Psoas muscle (tissue), 8 donors: ENCODE measurements around the gene CCSAP. TPM values are rescaled to one million over a fixed set of nuclear protein-coding genes. Genes with fewer than 3 reads are reported as not detected.
A peak's percentile ranks its signal among the peaks of the same experiment; 100 is the strongest.

Experiments
- ATAC-seq, 4 donors: fragments of 200-7000 bp; cut with Tn5 transposase; one replicate each; pipeline ENCODE4 v1.9.1; 2020; ENCODE audit warnings: moderate library complexity in 3 of 4, mild to moderate bottlenecking in 2 of 4
- DNase-seq, 2 donors: peaks; one replicate each; pipeline ENCODE4 v3.0.0-alpha.2; 2020
- H3K27ac ChIP-seq: fragments of 200-600 bp; one replicate; pipeline ENCODE4 v1.8.0; 2022
- H3K27me3 ChIP-seq, 3 donors: fragments of 200-600 bp in 1 of 3; one replicate each; pipeline versions ENCODE4 v1.6.1 to v1.8.0; 2013 to 2022; ENCODE audit warnings: low read length in 2 of 3, mild to moderate bottlenecking in 2 of 3, moderate library complexity in 1 of 3; ENCODE audit not compliant: insufficient read depth in 3 of 3
- H3K36me3 ChIP-seq, 2 donors: fragments of 200-600 bp in 1 of 2; one replicate each; pipeline versions ENCODE4 v1.6.1 to v1.8.0; 2013 to 2022; ENCODE audit warnings: low read depth in 1 of 2, mild to moderate bottlenecking in 1 of 2, moderate library complexity in 1 of 2; ENCODE audit not compliant: insufficient read depth in 1 of 2
- H3K4me1 ChIP-seq: fragments of 200-600 bp; one replicate; pipeline ENCODE4 v1.8.0; 2022
- H3K4me3 ChIP-seq: fragments of 200-600 bp; one replicate; pipeline ENCODE4 v1.8.0; 2022; ENCODE audit warnings: mild to moderate bottlenecking
- H3K9me3 ChIP-seq: fragments of 200-600 bp; one replicate; pipeline ENCODE4 v1.8.0; 2022
- WGBS, 3 donors: extraction: QIAGEN DNeasy Blood & Tissue Kit; methylation state at CpG; one replicate each; pipeline versions ENCODE4 v1.1.6 to v1.1.7; 2013; 5-methylcytosine and 5-hydroxymethylcytosine counted together
- intact Hi-C, 2 donors: fragments of 100-400 bp; cut with DNase I; formaldehyde crosslinking; loops; one replicate each; pipeline versions ENCODE4 v1.11.0 to v1.14.2; 2022
- polyA plus RNA-seq, 3 donors: library from polyadenylated mRNA; stranded (reverse); fragments of 200-250 nt; gene quantifications; one replicate each; pipeline ENCODE4 v1.2.3, GENCODE V29; 2013
- total RNA-seq, 4 donors: library from RNA; stranded (reverse); fragmentation: NEBNext Ultra II Directional in 2 of 4; extraction: Animal tissue kit (Norgen Biotek cat#: 25700) in 2 of 4; gene quantifications; one replicate each; pipeline versions ENCODE4 v1.2.1 to v1.2.4, GENCODE V29; 2021 to 2023
- TF ChIP-seq, protein P1 (sequence below): fragments of 200-600 bp; IDR thresholded peaks from one replicate; pipeline ENCODE4 v1.8.0; 2022; ENCODE audit warnings: antibody characterized with exemption
- donor health status: healthy with polysubstance abuse.
- donor health status: DM: no; HTN: no; CAD: no; lungs with moderate emphysema.
- donor health status: Bipolar disorder and iron deficiency.
- donor health status: healthy.
- donor health status: DM: yes; HTN: yes; CAD: no.
- donor health status: DM: no; HTN: no; CAD: no.
- donor health status: DM: no; HTN: no; CAD: no.
- donor health status: DM: yes; HTN: yes; CAD: no.

The CCSAP gene
- total and polyA plus RNA-seq, 7 donors, result 0.53 to 2.2 (median 1.2) TPM

GRCh38 chr1:229341774-229342655, 832 bp downstream of the CCSAP start:
- Histone ChIP-seq H3K36me3 (no peaks in the 10 kb centered on the region), H3K27me3 (no peaks in the 10 kb centered on the region), H3K4me3 (peak overlapping the region; percentile 90), H3K27ac (peak overlapping the region; percentile 87), H3K4me1 (peaks cover 9% of the 10 kb centered on the region), H3K9me3 (no peaks in the 10 kb centered on the region)
- intact Hi-C loops, result loop anchor here in 1 of 2 donors (10.0 kb wide), 1 partner anchor 113 kb away; no protein-coding TSS in a partner anchor
- TF ChIP-seq, protein P1, sequence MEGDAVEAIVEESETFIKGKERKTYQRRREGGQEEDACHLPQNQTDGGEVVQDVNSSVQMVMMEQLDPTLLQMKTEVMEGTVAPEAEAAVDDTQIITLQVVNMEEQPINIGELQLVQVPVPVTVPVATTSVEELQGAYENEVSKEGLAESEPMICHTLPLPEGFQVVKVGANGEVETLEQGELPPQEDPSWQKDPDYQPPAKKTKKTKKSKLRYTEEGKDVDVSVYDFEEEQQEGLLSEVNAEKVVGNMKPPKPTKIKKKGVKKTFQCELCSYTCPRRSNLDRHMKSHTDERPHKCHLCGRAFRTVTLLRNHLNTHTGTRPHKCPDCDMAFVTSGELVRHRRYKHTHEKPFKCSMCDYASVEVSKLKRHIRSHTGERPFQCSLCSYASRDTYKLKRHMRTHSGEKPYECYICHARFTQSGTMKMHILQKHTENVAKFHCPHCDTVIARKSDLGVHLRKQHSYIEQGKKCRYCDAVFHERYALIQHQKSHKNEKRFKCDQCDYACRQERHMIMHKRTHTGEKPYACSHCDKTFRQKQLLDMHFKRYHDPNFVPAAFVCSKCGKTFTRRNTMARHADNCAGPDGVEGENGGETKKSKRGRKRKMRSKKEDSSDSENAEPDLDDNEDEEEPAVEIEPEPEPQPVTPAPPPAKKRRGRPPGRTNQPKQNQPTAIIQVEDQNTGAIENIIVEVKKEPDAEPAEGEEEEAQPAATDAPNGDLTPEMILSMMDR, result no peak
- ATAC-seq (peak; percentile 96 to 98 (median 98)), DNase-seq (peak; percentile 84 to 92)
- WGBS, 3 donors, result 0 to 1% (median 1%) methylated on average over 54 to 103 of the region's 103 CpGs

- Histone ChIP-seq H3K36me3 (peaks cover 0 to 5% of the 10 kb centered on the region in 2 donors), H3K27ac (no peak overlapping the region), H3K27me3 (no peaks in the 10 kb centered on the region), H3K4me1 (peaks cover 9% of the 10 kb centered on the region), H3K4me3 (no peak overlapping the region), H3K9me3 (no peaks in the 10 kb centered on the region)
- DNase-seq, result no peak
- intact Hi-C loops, result loop anchor here in 1 of 2 donors (10.0 kb wide), 1 partner anchor 114 kb away; no protein-coding TSS in a partner anchor
- TF ChIP-seq, protein P1, result no peak
- WGBS, 3 donors, result 90 to 96% (median 90%) methylated on average over 6 of the region's 6 CpGs
- no peak for ATAC-seq
Observed at GRCh38 chr1:229340496-229340895, 2.4 kb downstream of the CCSAP start.

DNA sequence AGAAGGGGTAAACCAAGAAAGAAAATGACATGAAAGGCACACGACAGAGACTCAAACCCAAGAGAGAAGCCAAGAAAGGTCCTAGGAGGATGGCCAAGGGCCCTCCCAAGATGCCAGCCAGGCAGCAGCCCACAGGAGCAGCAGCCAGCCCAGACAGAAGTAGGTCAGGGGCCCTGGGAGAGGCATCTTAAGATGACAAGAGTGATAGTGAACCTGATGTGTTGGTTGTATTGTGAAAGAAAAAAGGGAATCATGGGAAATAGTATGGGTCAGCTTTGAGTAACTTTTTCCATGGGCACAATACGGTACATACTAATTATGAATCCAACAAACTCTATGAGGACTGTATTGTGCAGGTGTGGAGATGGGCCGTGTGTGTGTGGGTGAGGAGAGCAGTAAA, 3.3 kb downstream of the CCSAP start:
- Histone ChIP-seq H3K27me3 (no peaks in the 10 kb centered on the region), H3K27ac (no peak overlapping the region), H3K9me3 (no peaks in the 10 kb centered on the region), H3K36me3 (peaks cover 0 to 6% of the 10 kb centered on the region in 2 donors), H3K4me1 (peaks cover 9% of the 10 kb centered on the region), H3K4me3 (no peak overlapping the region)
- WGBS, 3 donors, result 67 to 85% (median 69%) methylated on average over 3 of the region's 3 CpGs
- ATAC-seq, result no peak
- intact Hi-C loops, result loop anchor here in 1 of 2 donors (5.0 kb wide), 1 partner anchor 67 kb away; the partner anchor contains the start of gene RAB4A
- TF ChIP-seq, protein P1, result no peak
- DNase-seq, result no peak

DNA sequence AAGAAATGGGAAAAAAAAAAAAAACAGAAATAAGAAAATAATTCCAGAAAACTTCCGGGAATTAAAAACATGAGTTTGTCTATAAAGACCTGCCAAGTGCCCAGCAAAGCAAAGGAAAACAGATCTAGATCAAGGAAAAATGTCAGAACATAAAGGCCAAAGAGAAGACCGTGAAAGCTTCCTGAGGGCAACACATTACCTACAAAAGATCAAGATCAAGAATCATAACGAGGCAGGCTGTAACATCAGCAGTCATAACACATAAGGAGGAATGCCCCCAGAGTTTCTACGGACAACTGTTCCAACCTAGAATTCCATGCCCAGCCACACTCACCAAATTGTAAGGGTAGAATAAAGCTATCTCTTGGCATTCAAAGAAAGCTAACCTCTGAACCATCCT, 3.8 kb downstream of the CCSAP start:
- Histone ChIP-seq H3K36me3 (peaks cover 0 to 6% of the 10 kb centered on the region in 2 donors), H3K9me3 (peaks cover 3% of the 10 kb centered on the region), H3K4me3 (no peak overlapping the region), H3K4me1 (peaks cover 9% of the 10 kb centered on the region), H3K27ac (no peak overlapping the region), H3K27me3 (no peaks in the 10 kb centered on the region)
- intact Hi-C loops, result loop anchor here in 1 of 2 donors (5.0 kb wide), 1 partner anchor 67 kb away; the partner anchor contains the start of gene RAB4A
- WGBS, 3 donors, result 69 to 90% (median 70%) methylated on average over 4 of the region's 4 CpGs
- TF ChIP-seq, protein P1, result no peak
- no peak for DNase-seq
- ATAC-seq, result no peak
